Measurements from ENCODE around the gene CADM2. TPM values are rescaled to one million over a fixed set of nuclear protein-coding genes. Genes with fewer than 3 reads are reported as not detected.
"Not testable (repeated sequence)": the region's sequence is repeated elsewhere in the genome, so short reads cannot be mapped to it uniquely, and the experiment has no call there.

Gene CADM2
- total RNA-seq, 1 donor from 2014 or later, result 2.9 TPM

- not testable (repeated sequence) for H3K4me3 ChIP-seq (ENCODE audit: insufficient read depth, low read depth, low read length); H3K4me1 Mint-ChIP-seq (ENCODE audit: low read depth, unreplicated experiment); FAIRE-seq
Observed at GRCh38 chr3:85133691-85134420, 175.1 kb downstream of the CADM2 start.

DNA sequence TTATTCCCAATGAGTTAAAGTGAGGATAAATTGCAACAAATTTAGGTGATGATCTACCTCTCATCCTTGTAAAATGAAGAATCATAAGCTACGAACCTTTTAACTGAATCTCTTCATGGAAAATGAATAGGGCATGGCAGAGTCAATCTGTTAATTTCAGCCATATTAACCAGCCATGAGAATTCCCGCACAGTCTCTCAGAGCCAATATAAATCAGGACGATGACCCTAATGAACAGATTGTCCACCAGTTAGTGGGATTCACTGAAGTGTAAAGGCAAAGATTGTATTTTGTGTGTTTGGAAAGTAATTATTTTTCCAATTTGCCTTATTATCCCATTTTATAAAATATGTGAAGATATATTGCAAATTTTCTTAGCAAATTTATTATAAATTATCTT, 183.8 kb downstream of the CADM2 start:
- H3K4me1 Mint-ChIP-seq (ENCODE audit: low read depth, unreplicated experiment), result no peaks in the 10 kb centered on the region
- no peaks in the 10 kb centered on the region for H3K27me3 Mint-ChIP-seq (ENCODE audit: low read depth, unreplicated experiment)
- TF ChIP-seq EZH2 (IDR thresholded peaks at IDR 0.05; ENCODE audit: insufficient read depth, low read length), result no peak
- TF ChIP-seq, protein P1, sequence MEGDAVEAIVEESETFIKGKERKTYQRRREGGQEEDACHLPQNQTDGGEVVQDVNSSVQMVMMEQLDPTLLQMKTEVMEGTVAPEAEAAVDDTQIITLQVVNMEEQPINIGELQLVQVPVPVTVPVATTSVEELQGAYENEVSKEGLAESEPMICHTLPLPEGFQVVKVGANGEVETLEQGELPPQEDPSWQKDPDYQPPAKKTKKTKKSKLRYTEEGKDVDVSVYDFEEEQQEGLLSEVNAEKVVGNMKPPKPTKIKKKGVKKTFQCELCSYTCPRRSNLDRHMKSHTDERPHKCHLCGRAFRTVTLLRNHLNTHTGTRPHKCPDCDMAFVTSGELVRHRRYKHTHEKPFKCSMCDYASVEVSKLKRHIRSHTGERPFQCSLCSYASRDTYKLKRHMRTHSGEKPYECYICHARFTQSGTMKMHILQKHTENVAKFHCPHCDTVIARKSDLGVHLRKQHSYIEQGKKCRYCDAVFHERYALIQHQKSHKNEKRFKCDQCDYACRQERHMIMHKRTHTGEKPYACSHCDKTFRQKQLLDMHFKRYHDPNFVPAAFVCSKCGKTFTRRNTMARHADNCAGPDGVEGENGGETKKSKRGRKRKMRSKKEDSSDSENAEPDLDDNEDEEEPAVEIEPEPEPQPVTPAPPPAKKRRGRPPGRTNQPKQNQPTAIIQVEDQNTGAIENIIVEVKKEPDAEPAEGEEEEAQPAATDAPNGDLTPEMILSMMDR (IDR thresholded peaks at IDR 0.05; ENCODE audit: insufficient read depth, low read depth, low read length), result no peak
- H3K4me1 ChIP-seq (ENCODE audit: insufficient read depth, low read length), result no peaks in the 10 kb centered on the region
- H3K27ac ChIP-seq (ENCODE audit: low read depth, low read length), result no peak overlapping the region
- no peak overlapping the region for H3K4me3 Mint-ChIP-seq (ENCODE audit: unreplicated experiment)
- H4K20me1 ChIP-seq (ENCODE audit: insufficient read depth, low read length), result no peaks in the 10 kb centered on the region
- no peaks in the 10 kb centered on the region for H3K36me3 Mint-ChIP-seq (ENCODE audit: low read depth, unreplicated experiment)
- H3K9me3 Mint-ChIP-seq (ENCODE audit: unreplicated experiment), result no peaks in the 10 kb centered on the region
- no peaks in the 10 kb centered on the region for H3K36me3 ChIP-seq (ENCODE audit: insufficient read depth, low read length)
- FAIRE-seq, result no peak
- no peaks in the 10 kb centered on the region for H3K9me3 ChIP-seq (ENCODE audit: insufficient read depth, low read depth, low read length)
- DNase-seq (ENCODE audit: low read depth), result no peak
- no peak overlapping the region for H3K4me3 ChIP-seq (ENCODE audit: insufficient read depth, low read depth, low read length)
- H3K79me2 ChIP-seq (ENCODE audit: insufficient read depth, low read length), result no peaks in the 10 kb centered on the region
- no peak overlapping the region for H3K4me2 ChIP-seq (ENCODE audit: low read length)
- H3K27me3 ChIP-seq (ENCODE audit: insufficient read depth, low read length), result no peaks in the 10 kb centered on the region
- H2AFZ ChIP-seq (ENCODE audit: low read depth, low read length), result no peak overlapping the region
- H3K27ac Mint-ChIP-seq (ENCODE audit: unreplicated experiment), result no peak overlapping the region
- H3K9ac ChIP-seq (ENCODE audit: low read length), result no peak overlapping the region

More at GRCh38 chr3:85133691-85134420, 175.1 kb downstream of the CADM2 start:
- not testable (repeated sequence) for H3K27ac ChIP-seq (ENCODE audit: low read depth, low read length); H3K4me1 ChIP-seq (ENCODE audit: insufficient read depth, low read length); H3K36me3 Mint-ChIP-seq (ENCODE audit: low read depth, unreplicated experiment); DNase-seq (ENCODE audit: low read depth); H2AFZ ChIP-seq (ENCODE audit: low read depth, low read length); H3K9me3 ChIP-seq (ENCODE audit: insufficient read depth, low read depth, low read length); H3K9me3 Mint-ChIP-seq (ENCODE audit: unreplicated experiment); H3K4me2 ChIP-seq (ENCODE audit: low read length); H3K27ac Mint-ChIP-seq (ENCODE audit: unreplicated experiment); H3K9ac ChIP-seq (ENCODE audit: low read length); H3K4me3 Mint-ChIP-seq (ENCODE audit: unreplicated experiment); H3K27me3 Mint-ChIP-seq (ENCODE audit: low read depth, unreplicated experiment); H3K27me3 ChIP-seq (ENCODE audit: insufficient read depth, low read length); H3K36me3 ChIP-seq (ENCODE audit: insufficient read depth, low read length); H4K20me1 ChIP-seq (ENCODE audit: insufficient read depth, low read length); H3K79me2 ChIP-seq (ENCODE audit: insufficient read depth, low read length)

- H2AFZ ChIP-seq (ENCODE audit: low read depth, low read length), result no peak overlapping the region
- H3K4me3 ChIP-seq (ENCODE audit: insufficient read depth, low read depth, low read length), result no peak overlapping the region
- H3K27me3 Mint-ChIP-seq (ENCODE audit: low read depth, unreplicated experiment), result no peaks in the 10 kb centered on the region
- H4K20me1 ChIP-seq (ENCODE audit: insufficient read depth, low read length), result no peaks in the 10 kb centered on the region
- H3K4me1 ChIP-seq (ENCODE audit: insufficient read depth, low read length), result no peaks in the 10 kb centered on the region
- H3K36me3 Mint-ChIP-seq (ENCODE audit: low read depth, unreplicated experiment), result no peaks in the 10 kb centered on the region
- H3K36me3 ChIP-seq (ENCODE audit: insufficient read depth, low read length), result no peaks in the 10 kb centered on the region
- H3K9ac ChIP-seq (ENCODE audit: low read length), result no peak overlapping the region
- H3K9me3 ChIP-seq (ENCODE audit: insufficient read depth, low read depth, low read length), result no peaks in the 10 kb centered on the region
- H3K27me3 ChIP-seq (ENCODE audit: insufficient read depth, low read length), result no peaks in the 10 kb centered on the region
- FAIRE-seq (no peak), DNase-seq (ENCODE audit: low read depth) (no peak)
- H3K9me3 Mint-ChIP-seq (ENCODE audit: unreplicated experiment), result no peaks in the 10 kb centered on the region
- no peak for TF ChIP-seq EZH2 (IDR thresholded peaks at IDR 0.05; ENCODE audit: insufficient read depth, low read length)
- TF ChIP-seq, protein P1 (IDR thresholded peaks at IDR 0.05; ENCODE audit: insufficient read depth, low read depth, low read length), result no peak
- H3K27ac ChIP-seq (ENCODE audit: low read depth, low read length), result no peak overlapping the region
- no peak overlapping the region for H3K27ac Mint-ChIP-seq (ENCODE audit: unreplicated experiment)
- H3K4me3 Mint-ChIP-seq (ENCODE audit: unreplicated experiment), result no peak overlapping the region
- no peaks in the 10 kb centered on the region for H3K4me1 Mint-ChIP-seq (ENCODE audit: low read depth, unreplicated experiment)
- H3K4me2 ChIP-seq (ENCODE audit: low read length), result no peak overlapping the region
- no peaks in the 10 kb centered on the region for H3K79me2 ChIP-seq (ENCODE audit: insufficient read depth, low read length)
Observed at GRCh38 chr3:85148036-85148435, 189.2 kb downstream of the CADM2 start.
